HG03039 (cell line): ENCODE results near the gene CEACAM19.
"Not testable (repeated sequence)": the region's sequence is repeated elsewhere in the genome, so short reads cannot be mapped to it uniquely, and the experiment has no call there.

ENCODE experiments used
- ATAC-seq: cut with Tn5 transposase; IDR thresholded peaks from one replicate; pipeline ENCODE4 v1.9.1; 2021; ENCODE audit warnings: mild to moderate bottlenecking, moderate library complexity; ENCODE audit not compliant: unreplicated experiment

Gene CEACAM19

DNA sequence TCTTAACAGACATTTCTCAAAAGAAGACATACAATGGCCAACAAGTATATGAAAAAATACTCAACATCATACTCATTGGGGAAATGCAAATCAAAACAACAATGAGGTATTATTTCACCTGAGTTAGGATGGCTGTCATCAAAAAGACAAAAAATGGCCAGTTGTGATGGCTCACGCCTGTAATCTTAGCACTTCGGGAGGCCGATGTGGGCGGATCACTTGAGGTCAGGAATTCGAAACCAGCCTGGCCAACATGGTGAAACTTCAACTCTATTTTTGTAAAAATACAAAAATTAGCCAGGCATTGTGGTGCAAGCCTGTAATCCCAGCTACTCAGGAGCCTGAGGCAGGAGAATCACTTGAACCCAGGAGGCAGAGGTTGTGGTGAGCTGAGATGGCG is 49.7 kb downstream of the CEACAM19 start:
- no peak for ATAC-seq

DNA sequence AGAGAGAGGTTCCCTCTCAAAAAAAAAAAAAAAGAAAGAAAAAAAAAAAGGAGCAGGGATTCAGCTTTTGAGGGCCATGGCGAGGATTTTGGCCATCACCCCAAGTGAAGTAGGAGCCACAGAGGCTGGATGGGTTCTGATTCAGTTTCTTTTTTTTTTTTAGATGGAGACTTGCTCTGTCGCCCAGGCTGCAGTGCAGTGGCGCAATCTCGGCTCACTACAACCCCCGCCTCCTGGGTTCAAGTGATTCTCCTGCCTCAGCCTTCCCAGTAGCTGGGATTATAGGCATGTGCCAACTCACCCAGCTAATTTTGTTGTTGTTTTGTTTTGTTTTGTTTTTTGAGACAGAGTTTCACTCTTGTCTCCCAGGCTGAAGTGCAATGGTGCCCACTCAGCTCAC is 50.1 kb downstream of the CEACAM19 start:
- ATAC-seq, result not testable (repeated sequence)

DNA sequence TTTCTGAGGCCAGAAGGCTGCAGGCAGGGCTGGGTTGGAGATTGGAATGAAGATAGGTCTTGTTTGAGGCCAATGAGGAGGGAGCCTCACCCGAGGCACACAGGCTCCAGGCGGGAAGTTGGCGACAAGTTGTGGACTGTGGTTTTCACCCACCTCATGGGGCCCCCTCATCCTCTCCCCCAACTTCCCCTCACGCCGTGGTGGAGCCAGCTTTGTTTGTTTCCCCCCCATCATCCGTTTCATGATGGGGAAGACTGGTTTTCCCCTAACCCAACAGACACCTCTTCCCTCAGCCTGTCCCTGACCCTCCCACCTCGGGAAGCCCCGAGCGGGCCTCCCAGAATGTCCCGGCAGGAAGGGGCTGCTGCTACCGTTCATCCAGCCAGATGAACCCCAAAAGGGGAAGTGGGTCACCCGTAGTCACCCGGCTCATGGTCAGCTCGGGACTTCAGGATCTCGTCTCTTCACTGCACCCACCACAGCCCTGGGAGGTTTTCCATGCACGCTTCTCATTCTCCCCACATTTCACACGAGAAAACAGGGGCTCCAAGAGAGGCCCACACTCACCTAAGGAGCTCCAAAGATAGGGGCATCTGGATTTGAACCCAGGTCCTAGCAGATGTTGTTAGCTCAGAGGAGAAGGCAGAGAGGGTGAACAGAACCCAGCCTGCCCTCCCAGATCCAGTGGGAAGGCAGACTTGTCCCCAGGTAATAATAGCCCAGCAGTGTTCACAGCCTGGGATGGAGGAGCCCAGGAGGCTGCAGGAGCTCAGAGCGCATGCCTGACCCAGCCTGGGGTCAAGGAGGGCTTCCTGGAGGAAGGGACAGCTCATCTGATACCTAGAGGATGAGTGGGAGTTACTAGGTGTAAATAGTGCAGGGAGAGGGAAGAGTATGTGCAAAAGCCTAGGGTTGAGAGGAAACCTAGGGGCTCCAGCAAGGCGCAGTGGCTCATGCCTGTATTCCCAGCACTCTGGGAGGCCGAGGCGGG is 51.1 kb downstream of the CEACAM19 start:
- ATAC-seq, result no peak

DNA sequence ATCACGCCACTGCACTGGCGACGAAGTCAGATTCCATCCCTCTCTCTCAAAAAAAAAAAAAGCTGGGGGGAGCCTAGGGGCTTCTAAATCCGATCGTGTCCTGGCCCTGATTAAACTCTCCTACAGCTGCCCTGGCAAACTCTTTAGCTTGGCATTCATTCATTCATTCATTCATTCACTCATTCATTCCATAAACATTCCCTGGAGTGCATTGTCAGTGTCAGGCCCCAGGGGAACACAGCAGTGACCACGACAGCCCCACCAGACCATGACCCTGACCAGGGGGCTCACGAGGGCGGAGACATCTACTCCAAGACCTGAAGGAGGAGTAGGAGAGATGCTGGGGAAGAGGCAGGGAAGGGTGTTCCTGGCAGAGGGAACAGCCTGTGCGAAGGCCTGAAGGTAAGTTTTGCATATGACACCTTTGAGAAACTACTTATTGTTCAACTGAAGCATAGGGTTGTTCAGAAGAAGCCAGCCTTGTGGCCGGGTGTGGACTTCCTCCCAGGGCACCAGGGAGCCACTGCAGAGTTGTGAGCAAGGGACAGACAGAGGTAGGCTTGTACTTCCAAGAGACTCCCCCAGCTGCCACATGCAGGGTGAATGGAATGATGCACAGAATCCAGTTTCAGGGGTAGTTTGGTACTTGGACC is 52.1 kb downstream of the CEACAM19 start:
- no peak for ATAC-seq

DNA sequence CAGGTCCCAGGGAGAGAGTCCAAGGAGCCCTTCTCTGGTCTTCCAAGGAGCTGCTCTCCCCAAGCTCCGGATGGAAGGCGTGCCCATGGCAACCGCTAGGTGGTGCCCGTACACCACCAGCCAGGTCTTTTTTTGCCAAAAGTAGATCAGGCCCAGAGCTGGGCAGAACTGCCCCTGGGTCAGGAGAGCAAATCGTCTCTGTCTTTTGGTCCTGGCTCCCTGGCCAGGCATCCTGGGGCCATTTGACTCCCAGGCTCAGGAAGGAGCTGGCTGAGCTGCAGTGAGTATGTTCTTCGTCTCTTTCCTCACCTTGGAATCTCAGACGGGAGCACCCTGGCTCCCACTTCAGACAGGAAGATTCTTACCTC is 52.7 kb downstream of the CEACAM19 start:
- ATAC-seq, result no peak

DNA sequence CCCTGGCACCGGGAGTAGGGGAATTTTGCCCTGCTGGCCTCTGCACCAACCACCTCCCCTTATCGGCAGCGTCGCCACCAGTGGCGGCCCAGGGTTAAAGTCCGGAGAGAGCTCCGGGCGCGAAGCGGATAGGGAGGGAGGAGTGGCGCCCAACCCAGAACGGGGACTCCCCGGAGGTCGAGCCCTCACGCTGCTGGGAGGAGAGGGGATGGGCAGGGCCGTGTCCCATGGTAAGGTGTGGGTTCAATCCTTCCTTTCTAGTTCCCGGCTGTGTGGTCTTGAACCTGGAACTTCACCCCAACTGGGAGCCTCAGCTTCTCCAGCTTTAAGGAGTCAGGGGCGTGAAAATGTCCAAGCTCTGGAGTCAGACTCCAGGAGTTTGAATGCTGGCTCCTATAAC is 54.0 kb downstream of the CEACAM19 start:
- ATAC-seq, result no peak

DNA sequence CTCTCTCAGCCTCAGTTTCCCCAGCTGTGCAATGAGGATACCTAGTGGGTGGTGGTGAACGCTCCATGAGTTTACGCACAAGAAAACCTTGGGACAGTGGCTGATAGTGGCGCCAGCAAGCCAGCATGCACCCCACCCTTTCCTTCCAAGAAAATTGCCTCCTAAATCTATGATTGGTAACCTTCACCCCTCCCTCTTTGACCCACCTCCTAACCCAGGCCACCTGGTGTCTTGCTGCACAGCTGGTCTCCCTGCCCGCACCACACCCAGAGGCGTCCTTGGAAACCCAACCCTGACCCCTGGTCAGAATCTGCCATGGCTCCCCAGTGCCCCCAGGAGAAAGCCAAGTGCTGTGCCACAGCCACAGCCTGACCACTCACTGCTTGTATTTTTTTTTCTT is 54.4 kb downstream of the CEACAM19 start:
- no peak for ATAC-seq

DNA sequence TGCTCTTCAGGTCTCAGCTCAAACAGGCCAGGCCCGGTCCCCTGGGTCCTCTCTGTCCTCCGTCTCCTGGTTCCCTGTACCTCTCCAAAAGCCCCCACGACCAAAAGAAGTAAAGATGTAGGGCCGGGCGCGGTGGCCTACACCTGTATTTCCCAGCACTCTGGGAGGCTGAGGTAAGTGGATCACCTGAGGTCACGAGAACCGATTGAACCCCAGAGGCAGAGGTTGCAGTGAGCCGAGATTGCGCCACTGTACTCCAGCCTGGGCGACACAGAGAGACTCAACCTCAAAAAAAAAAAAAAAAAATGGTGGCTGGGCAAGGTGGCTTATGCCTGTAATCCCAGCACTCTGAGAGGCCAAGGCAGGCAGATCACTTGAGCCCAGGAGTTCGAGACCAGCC is 55.2 kb downstream of the CEACAM19 start:
- ATAC-seq, result no peak

DNA sequence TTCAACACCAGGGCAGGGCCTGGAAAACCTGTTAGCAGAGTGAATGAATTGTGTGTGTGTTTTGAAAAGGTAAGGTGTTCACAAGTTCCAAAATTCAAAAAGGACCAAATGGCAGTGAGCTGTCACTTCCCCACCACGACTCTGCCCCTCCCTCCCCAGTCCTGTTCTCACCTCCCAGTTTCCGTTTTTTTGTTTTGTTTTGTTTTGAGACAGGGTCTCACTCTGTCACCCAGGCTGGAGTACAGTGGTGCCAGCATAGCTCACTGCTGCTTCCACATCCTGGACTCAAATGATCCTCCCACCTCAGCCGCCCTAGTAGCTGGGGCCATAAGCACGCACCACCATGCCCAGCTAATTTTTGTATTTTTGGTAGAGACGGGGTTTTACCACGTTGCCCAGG is 56.9 kb downstream of the CEACAM19 start:
- no peak for ATAC-seq

DNA sequence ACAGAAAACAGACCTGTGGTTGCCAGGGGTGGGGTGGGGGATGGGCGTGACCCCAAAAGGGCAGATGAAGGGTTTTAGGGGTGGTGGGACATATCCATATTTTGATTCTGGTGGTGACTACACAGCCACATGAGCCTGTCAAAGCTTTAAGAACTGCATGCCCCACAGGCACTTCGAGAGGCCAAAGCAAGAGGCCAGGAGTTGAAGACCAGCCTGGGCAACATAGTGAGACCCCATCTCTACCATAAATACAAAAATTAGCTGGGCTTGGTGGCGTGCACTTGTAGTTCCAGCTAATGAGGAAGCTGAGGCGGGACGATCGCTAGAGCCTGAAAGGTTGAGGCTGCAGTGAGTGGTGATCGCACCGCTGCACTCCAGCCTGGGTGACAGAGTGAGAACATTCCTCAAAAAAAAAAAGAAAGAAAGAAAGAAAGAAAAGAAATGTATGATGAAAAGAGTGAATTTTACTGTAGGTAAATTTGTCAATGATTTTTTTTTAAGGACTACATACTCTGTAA is 58.3 kb downstream of the CEACAM19 start:
- ATAC-seq, result no peak

DNA sequence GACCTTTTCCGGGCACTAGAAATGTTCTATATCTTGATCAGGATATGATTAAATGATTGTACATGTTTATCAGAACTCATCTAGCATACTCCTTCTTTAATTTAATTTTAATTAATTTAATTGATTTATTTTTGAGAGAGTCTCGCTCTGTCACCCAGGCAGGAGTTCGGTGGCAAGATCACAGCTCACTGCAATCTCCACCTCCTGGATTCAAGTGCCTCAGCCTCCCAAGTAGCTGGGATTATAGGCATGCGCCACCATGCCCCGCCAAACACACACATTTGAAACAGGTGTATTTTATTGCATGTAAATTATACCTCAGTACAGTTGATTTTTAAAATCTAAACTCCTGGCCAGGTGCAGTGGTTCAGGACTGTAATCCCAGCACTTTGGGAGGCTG is 59.8 kb downstream of the CEACAM19 start:
- ATAC-seq, result no peak

DNA sequence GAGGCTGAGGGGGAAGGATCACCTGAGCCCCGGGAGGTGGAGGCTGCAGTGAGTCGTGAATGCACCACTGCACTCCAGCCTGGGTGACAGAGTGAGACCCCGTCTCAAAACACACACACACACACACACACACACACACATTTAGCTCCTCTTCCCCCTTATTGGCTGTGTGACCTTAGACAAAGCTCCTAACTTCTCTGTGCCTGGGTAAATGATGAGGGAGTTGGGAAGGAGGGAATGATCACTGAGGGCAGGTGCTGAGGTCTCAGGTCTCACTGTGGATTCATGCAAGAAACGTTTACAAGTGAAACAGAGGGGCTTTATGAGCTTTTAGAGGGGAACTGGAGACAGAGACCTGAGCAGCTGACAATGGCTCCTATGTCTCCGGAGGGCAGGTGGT is 60.3 kb downstream of the CEACAM19 start:
- ATAC-seq, result no peak

DNA sequence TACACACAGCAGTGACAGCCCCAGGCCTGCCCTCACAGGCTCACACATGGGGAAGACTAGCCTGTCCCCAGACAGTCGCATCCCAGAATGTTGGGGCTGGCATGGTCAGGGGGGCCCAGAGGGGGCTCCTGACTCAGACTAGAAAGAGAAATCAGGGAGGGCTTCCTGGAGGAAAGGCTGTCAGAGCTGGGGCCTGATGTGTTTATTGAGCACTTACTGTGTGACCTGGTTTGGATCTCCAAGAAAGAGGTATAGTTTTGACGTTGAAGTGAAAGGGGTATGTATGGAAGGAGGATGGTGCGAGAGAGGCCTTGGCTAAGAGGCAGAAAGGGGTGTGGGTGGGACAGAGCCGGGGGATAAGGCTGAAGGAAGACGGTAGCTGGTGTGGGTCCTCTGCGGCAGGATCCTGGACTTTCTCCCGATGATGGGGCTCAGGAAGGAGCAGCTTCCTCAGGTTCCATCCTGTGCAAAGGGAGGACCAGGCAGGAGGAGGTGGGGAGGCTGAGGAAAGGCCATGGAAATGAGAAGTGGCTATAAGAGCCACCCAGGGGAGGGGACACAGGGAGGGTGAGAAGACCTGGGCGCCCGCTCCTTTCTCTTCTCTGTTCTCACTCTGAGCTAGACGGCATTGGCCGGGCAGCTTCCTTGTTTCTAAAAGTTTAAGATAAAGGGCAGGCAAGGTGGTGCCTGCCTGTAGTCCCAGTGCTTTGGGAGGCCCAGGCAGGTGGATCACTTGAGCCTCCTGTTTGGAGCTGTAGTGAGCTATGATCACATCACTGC is 61.1 kb downstream of the CEACAM19 start:
- no peak for ATAC-seq
